Neural progenitor cell (in vitro differentiated cells): Measurements from ENCODE around the gene PCGF3. TPM values are rescaled to one million over a fixed set of nuclear protein-coding genes. Genes with fewer than 3 reads are reported as not detected.
A peak's percentile ranks its signal among the peaks of the same experiment; 100 is the strongest.

Experiments
- DNase-seq: peaks from one replicate; pipeline ENCODE4 v3.0.0-alpha.2; 2016; ENCODE audit warnings: low spot score
- H2AFZ ChIP-seq: fragments of 200-600 bp; sonication (generic); replicated peaks from 2 replicates; pipeline ENCODE4 v1.6.1; 2016; ENCODE audit warnings: antibody characterized with exemption
- H3F3A ChIP-seq: fragments of 200-600 bp; sonication (generic); 2 replicates; pipeline ENCODE4 v1.6.1; 2016; ENCODE audit warnings: antibody characterized with exemption, low read depth
- H3K27ac ChIP-seq: fragments of 200-600 bp; sonication (generic); 2 replicates; pipeline ENCODE4 v1.5.1; 2016; ENCODE audit warnings: mild to moderate bottlenecking
- H3K27me3 ChIP-seq: fragments of 200-600 bp; sonication (generic); 2 replicates; pipeline ENCODE4 v1.6.1; 2016; ENCODE audit warnings: mild to moderate bottlenecking, moderate library complexity
- H3K36me3 ChIP-seq: fragments of 200-600 bp; sonication (generic); 2 replicates; pipeline ENCODE4 v1.5.1; 2016
- H3K4me1 ChIP-seq: fragments of 200-600 bp; sonication (generic); 2 replicates; pipeline ENCODE4 v1.6.1; 2016; ENCODE audit warnings: mixed run types
- H3K4me2 ChIP-seq: fragments of 200-600 bp; sonication (generic); 2 replicates; pipeline ENCODE4 v1.6.1; 2016
- H3K4me3 ChIP-seq: fragments of 200-600 bp; sonication (generic); 2 replicates; pipeline ENCODE4 v1.5.1; 2016
- H3K79me2 ChIP-seq: fragments of 200-600 bp; sonication (generic); 2 replicates; pipeline ENCODE4 v1.6.1; 2016; ENCODE audit warnings: low read depth
- H3K9ac ChIP-seq: fragments of 200-600 bp; sonication (generic); 2 replicates; pipeline ENCODE4 v1.6.1; 2016
- H3K9me3 ChIP-seq: fragments of 200-600 bp; sonication (generic); 2 replicates; pipeline ENCODE4 v1.5.1; 2016; ENCODE audit warnings: low read depth
- H4K20me1 ChIP-seq: fragments of 200-600 bp; sonication (generic); 2 replicates; pipeline ENCODE4 v1.6.1; 2016; ENCODE audit warnings: low read depth
- H3K27ac Mint-ChIP-seq: 3 replicates; pipeline ENCODE4 v1.8.0; 2021; ENCODE audit warnings: mixed read lengths
- H3K27me3 Mint-ChIP-seq: 2 replicates; pipeline ENCODE4 v1.8.0; 2022; ENCODE audit warnings: low read depth, mild to moderate bottlenecking, inconsistent platforms, moderate library complexity, mixed read lengths; ENCODE audit not compliant: insufficient read depth
- H3K36me3 Mint-ChIP-seq: 3 replicates; pipeline ENCODE4 v1.8.0; 2021; ENCODE audit warnings: mixed read lengths
- H3K4me1 Mint-ChIP-seq: 3 replicates; pipeline ENCODE4 v1.8.0; 2021; ENCODE audit warnings: mixed read lengths
- H3K4me3 Mint-ChIP-seq: 3 replicates; pipeline ENCODE4 v1.8.0; 2021; ENCODE audit warnings: mild to moderate bottlenecking, moderate library complexity, mixed read lengths
- H3K9me3 Mint-ChIP-seq: 3 replicates; pipeline ENCODE4 v1.8.0; 2020; ENCODE audit warnings: mixed read lengths
- EZH2 ChIP-seq: fragments of 200-600 bp; sonication (generic); IDR thresholded peaks from 2 replicates; pipeline ENCODE4 v1.6.1; 2017; ENCODE audit warnings: antibody characterized with exemption, mild to moderate bottlenecking, moderate library complexity
- EZH2phosphoT487 ChIP-seq: fragments of 200-600 bp; sonication (generic); IDR thresholded peaks from 2 replicates; pipeline ENCODE4 v1.6.1; 2017; ENCODE audit warnings: antibody characterized with exemption
- total RNA-seq: library from RNA; depleted of rRNA; stranded (reverse); fragments of >200 nt; gene quantifications from 2 replicates; pipeline ENCODE4 v1.2.3, GENCODE V29; 2015; ENCODE audit warnings: low replicate concordance
- TF ChIP-seq, protein P1 (sequence below): fragments of 200-600 bp; sonication (generic); IDR thresholded peaks from 2 replicates; pipeline ENCODE4 v1.5.1; 2017; ENCODE audit warnings: antibody characterized with exemption, mild to moderate bottlenecking

The PCGF3 gene
- total RNA-seq, 1 donor from 2014 or later, result 44.7 TPM

DNA sequence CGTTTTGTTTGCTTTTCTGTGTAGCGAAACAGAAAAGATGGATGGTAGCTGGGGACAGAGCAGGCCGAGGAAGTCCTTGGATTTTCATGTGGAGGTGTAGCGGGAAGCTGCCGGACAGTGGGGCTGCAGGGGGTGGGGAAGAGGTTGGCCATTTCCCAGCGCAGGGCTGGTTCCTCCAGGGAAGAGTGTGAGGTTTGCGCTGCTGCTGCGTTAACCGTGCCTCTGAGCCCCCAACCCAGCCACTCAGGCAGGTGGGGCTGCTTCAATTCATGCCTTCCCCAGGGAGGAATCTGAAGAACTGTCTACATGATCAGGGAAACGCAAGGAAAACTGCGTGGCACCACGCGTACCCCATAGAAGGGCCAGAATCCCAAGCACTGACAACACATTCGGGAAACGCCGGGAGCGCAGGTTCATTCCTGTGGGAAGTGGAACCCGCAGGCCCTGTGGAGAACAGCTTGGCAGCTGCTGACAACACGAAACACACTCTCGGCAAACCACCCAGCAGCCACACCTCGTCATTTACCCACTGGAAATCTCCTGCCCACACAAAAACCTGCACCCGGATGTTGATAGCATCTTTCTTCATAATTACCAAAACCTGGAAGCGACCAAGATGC, 57.7 kb downstream of the PCGF3 start:
- Histone ChIP-seq H3K4me1 (no peaks in the 10 kb centered on the region), H3K27ac (no peak overlapping the region), H3K36me3 (peaks cover 14% of the 10 kb centered on the region), H3K79me2 (peaks cover 11% of the 10 kb centered on the region), H3K4me2 (no peak overlapping the region), H3F3A (peaks cover 56% of the 10 kb centered on the region), H3K4me3 (no peak overlapping the region), H2AFZ (no peak overlapping the region), H3K27me3 (no peaks in the 10 kb centered on the region), H4K20me1 (peaks cover 12% of the 10 kb centered on the region), H3K9ac (no peak overlapping the region), H3K9me3 (no peaks in the 10 kb centered on the region)
- H3K9me3 Mint-ChIP-seq, result peaks cover 41% of the 10 kb centered on the region
- no peak for DNase-seq
- peaks cover 29% of the 10 kb centered on the region for H3K27me3 Mint-ChIP-seq
- peaks cover 9% of the 10 kb centered on the region for H3K4me1 Mint-ChIP-seq
- peak overlapping the region; percentile 62 for H3K4me3 Mint-ChIP-seq
- peaks cover 70% of the 10 kb centered on the region for H3K36me3 Mint-ChIP-seq
- TF ChIP-seq, protein P1, sequence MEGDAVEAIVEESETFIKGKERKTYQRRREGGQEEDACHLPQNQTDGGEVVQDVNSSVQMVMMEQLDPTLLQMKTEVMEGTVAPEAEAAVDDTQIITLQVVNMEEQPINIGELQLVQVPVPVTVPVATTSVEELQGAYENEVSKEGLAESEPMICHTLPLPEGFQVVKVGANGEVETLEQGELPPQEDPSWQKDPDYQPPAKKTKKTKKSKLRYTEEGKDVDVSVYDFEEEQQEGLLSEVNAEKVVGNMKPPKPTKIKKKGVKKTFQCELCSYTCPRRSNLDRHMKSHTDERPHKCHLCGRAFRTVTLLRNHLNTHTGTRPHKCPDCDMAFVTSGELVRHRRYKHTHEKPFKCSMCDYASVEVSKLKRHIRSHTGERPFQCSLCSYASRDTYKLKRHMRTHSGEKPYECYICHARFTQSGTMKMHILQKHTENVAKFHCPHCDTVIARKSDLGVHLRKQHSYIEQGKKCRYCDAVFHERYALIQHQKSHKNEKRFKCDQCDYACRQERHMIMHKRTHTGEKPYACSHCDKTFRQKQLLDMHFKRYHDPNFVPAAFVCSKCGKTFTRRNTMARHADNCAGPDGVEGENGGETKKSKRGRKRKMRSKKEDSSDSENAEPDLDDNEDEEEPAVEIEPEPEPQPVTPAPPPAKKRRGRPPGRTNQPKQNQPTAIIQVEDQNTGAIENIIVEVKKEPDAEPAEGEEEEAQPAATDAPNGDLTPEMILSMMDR, result no peak
- TF ChIP-seq EZH2 (no peak), EZH2phosphoT487 (no peak)
- no peak overlapping the region for H3K27ac Mint-ChIP-seq

DNA sequence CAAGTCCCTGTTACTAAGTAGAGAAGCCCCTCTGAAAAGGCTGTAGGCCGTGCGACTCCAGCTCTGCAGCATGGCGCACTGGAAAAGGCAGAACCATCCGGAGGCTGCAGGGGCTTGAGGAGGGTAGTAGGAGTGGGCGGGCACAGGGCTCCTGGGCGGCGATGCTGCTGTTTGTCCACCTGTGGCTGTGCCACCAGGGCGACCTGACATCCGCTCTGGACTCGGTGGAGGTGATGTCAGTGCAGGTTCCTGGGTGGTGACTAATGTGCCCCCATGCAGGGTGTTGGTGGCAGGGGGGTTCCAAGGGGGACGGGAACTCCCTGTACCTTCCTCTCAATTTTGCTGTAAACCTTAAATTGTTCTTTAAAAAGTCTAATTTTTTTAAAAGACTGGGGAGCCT, 58.3 kb downstream of the PCGF3 start:
- Histone ChIP-seq H3K4me3 (no peak overlapping the region), H4K20me1 (peaks cover 19% of the 10 kb centered on the region), H3K9me3 (no peaks in the 10 kb centered on the region), H3K27ac (no peak overlapping the region), H3K27me3 (no peaks in the 10 kb centered on the region), H2AFZ (no peak overlapping the region), H3K79me2 (peaks cover 17% of the 10 kb centered on the region), H3K9ac (no peak overlapping the region), H3K4me2 (no peak overlapping the region), H3F3A (peaks cover 62% of the 10 kb centered on the region), H3K36me3 (peaks cover 14% of the 10 kb centered on the region), H3K4me1 (no peaks in the 10 kb centered on the region)
- Mint-ChIP-seq H3K27me3 (peaks cover 29% of the 10 kb centered on the region), H3K36me3 (peaks cover 69% of the 10 kb centered on the region), H3K4me3 (no peak overlapping the region), H3K4me1 (peaks cover 9% of the 10 kb centered on the region), H3K9me3 (peaks cover 41% of the 10 kb centered on the region), H3K27ac (no peak overlapping the region)
- no peak for DNase-seq
- no peak for TF ChIP-seq EZH2

- H3K27me3 ChIP-seq, result no peaks in the 10 kb centered on the region
- H3K27ac Mint-ChIP-seq, result no peak overlapping the region
- peaks cover 25% of the 10 kb centered on the region for H4K20me1 ChIP-seq
- no peak overlapping the region for H2AFZ ChIP-seq
- H3K27me3 Mint-ChIP-seq, result peaks cover 29% of the 10 kb centered on the region
- no peaks in the 10 kb centered on the region for H3K9me3 ChIP-seq
- peaks cover 41% of the 10 kb centered on the region for H3K9me3 Mint-ChIP-seq
- H3K36me3 ChIP-seq, result peaks cover 14% of the 10 kb centered on the region
- H3K4me1 Mint-ChIP-seq, result peaks cover 9% of the 10 kb centered on the region
- H3F3A ChIP-seq, result peaks cover 68% of the 10 kb centered on the region
- H3K9ac ChIP-seq, result no peak overlapping the region
- no peak for DNase-seq
- peak overlapping the region; percentile 53 for H3K4me3 Mint-ChIP-seq
- no peak overlapping the region for H3K27ac ChIP-seq
- peaks cover 74% of the 10 kb centered on the region for H3K36me3 Mint-ChIP-seq
- no peak for TF ChIP-seq EZH2
- TF ChIP-seq EZH2phosphoT487, result no peak
- TF ChIP-seq, protein P1, result no peak
- H3K79me2 ChIP-seq, result peaks cover 24% of the 10 kb centered on the region
- H3K4me1 ChIP-seq, result no peaks in the 10 kb centered on the region
- H3K4me2 ChIP-seq, result no peak overlapping the region
- no peak overlapping the region for H3K4me3 ChIP-seq
Observed at GRCh38 chr4:764405-765169, 59.0 kb downstream of the PCGF3 start.

- peaks cover 79% of the 10 kb centered on the region for H3F3A ChIP-seq
- no peaks in the 10 kb centered on the region for H3K9me3 ChIP-seq
- peak overlapping the region; percentile 27 for H3K4me3 Mint-ChIP-seq
- peaks cover 27% of the 10 kb centered on the region for H3K9me3 Mint-ChIP-seq
- H3K9ac ChIP-seq, result no peak overlapping the region
- TF ChIP-seq EZH2phosphoT487, result no peak
- TF ChIP-seq EZH2, result no peak
- TF ChIP-seq, protein P1, result no peak
- no peak overlapping the region for H3K27ac ChIP-seq
- H4K20me1 ChIP-seq, result peaks cover 37% of the 10 kb centered on the region
- H3K36me3 ChIP-seq, result peaks cover 14% of the 10 kb centered on the region
- H3K36me3 Mint-ChIP-seq, result peaks cover 69% of the 10 kb centered on the region
- H3K4me2 ChIP-seq, result no peak overlapping the region
- H2AFZ ChIP-seq, result no peak overlapping the region
- no peak overlapping the region for H3K4me3 ChIP-seq
- H3K4me1 ChIP-seq, result no peaks in the 10 kb centered on the region
- H3K27me3 ChIP-seq, result no peaks in the 10 kb centered on the region
- H3K27ac Mint-ChIP-seq, result no peak overlapping the region
- peaks cover 24% of the 10 kb centered on the region for H3K27me3 Mint-ChIP-seq
- no peak for DNase-seq
- peaks cover 5% of the 10 kb centered on the region for H3K4me1 Mint-ChIP-seq
- H3K79me2 ChIP-seq, result peaks cover 36% of the 10 kb centered on the region
Observed at GRCh38 chr4:766152-766515, 60.5 kb downstream of the PCGF3 start.
